GM21360 (cell line): ENCODE measurements around the gene C7orf25.
"Not testable (repeated sequence)": the region's sequence is repeated elsewhere in the genome, so short reads cannot be mapped to it uniquely, and the experiment has no call there.

ENCODE experiments used
- ATAC-seq: cut with Tn5 transposase; IDR thresholded peaks from one replicate; pipeline ENCODE4 v1.9.1; 2021; ENCODE audit warnings: mild to moderate bottlenecking, moderate library complexity; ENCODE audit not compliant: unreplicated experiment

Gene C7orf25

GRCh38 chr7:42930889-42931288 is 19.0 kb upstream of the C7orf25 start:
- ATAC-seq, result no peak

- no peak for ATAC-seq
Measured at GRCh38 chr7:42929449-42929848, 17.6 kb upstream of the C7orf25 start.

GRCh38 chr7:42928754-42929153 is 16.9 kb upstream of the C7orf25 start:
- no peak for ATAC-seq

- no peak for ATAC-seq
Measured at GRCh38 chr7:42926204-42926603, 14.3 kb upstream of the C7orf25 start.

DNA sequence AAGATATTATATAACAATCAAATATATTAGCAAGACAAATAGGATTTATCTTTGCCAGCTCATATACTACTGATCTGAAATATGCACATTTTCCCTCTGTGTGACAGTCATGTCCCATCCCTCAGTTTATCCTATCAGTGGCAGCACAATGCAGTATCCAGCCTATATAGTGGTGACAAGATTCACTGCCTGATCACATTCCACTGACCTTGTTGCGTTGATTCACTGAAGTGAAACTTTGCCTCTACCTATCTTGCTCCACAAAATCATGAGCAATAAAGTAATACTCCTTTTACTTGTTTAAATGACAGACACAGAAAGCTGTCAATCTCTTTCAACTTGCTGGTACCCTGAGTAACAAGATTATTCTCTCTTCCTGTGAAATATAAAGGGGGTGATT is 13.8 kb upstream of the C7orf25 start:
- no peak for ATAC-seq

DNA sequence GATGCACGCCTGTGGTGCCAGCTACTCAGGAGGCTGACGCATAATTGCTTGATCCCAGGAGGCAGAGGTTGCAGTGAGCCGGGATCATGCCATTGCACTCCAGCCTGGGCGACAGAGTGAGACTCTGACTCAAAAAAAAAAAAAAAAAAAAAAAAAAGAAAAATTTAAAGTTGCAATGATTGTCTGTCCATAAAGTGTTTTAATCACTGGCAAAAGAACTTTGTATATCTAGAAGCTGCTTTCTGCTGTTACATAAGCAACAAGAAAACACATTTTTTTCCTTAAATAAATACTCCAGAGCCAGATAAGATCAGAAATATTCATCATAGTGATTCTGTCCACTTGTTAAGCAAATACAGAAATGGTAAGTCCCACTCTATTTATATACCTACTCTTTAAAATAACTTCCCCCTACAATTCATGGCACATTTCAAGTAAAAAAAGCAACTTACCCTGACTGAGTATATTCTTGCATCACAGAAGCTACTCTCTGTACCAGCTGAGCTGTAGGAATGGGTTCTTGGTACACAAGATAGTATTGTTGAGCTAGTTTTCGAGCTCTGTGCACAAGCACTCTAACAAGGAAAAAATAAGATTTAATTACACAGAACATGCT is 12.5 kb upstream of the C7orf25 start:
- ATAC-seq, result no peak

GRCh38 chr7:42922017-42922753 is 10.3 kb upstream of the C7orf25 start:
- no peak for ATAC-seq

- ATAC-seq, result no peak
Measured at GRCh38 chr7:42915356-42915755, 3.5 kb upstream of the C7orf25 start.

DNA sequence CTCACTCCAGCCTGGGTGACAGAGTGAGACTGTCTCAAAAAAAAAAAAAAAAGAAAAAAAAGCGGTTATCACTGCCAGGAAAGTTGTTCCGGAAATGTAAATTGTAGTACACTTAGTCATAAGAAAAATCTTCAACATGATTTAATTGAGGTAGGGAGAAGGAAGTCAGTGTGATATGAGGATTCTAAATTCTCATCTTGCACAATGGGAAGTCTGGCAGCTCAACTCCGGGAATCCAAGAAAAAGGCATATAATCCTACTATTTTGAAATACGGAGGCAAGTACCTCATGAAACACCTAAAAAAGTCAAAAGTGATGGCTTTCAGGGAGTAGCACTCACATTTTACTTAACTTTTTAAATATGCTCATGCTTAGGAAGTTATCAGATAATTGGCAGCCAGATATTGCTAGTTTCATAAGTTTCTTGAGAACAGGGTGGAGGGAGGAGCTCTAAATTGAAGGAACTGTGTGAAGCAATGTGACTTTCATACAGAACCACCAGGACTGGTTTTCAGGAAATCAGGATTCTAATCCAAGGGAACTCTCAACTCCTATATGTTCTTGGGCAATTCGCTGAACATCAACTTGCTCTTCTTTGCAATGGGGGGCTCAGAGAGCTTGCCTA is 2.7 kb upstream of the C7orf25 start:
- ATAC-seq, result no peak

GRCh38 chr7:42914009-42914408 is 2.1 kb upstream of the C7orf25 start:
- no peak for ATAC-seq

GRCh38 chr7:42913591-42913990 is 1.7 kb upstream of the C7orf25 start:
- ATAC-seq, result no peak

- no peak for ATAC-seq
Measured at GRCh38 chr7:42910306-42910705, 1.6 kb downstream of the C7orf25 start.

- ATAC-seq, result no peak
Measured at GRCh38 chr7:42907316-42907715, 4.6 kb downstream of the C7orf25 start.

- ATAC-seq, result no peak
Measured at GRCh38 chr7:42906181-42906580, 5.7 kb downstream of the C7orf25 start.

DNA sequence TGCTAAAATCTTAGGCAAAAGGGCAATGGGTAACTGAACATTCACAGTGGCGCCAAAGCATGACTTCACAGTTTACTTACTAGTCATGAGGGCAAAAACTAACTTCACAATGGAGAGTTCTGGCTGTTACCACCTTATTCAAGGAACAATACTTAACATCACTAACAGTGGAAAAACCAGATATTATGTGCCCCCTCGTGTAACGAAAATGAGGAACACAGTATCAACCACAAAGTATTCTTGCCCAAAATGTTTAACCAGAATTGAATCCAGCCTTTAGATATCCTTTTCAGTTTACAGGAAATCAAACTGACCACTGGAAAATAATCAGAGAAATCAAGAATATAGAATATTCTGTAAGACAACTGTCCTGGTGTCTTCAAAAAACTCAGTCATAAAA is 9.5 kb downstream of the C7orf25 start:
- no peak for ATAC-seq

DNA sequence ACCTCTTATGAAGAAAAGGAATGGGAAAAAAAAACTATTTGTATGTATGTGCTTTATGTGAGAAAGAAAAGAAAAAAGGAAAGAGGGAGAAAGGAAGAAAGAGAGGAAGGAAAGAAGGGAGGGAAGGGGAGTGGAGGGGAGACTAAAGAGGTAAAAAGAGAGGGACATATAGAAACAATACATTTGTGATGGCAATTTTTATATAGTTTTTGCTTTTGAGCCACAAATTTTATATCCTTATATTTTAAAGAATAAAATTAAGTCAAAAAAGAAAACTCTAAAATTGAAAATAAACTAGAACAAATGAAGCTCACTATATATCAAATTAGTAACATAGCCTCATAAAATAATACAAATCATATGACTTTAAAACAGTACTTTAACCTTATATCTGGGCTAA is 11.0 kb downstream of the C7orf25 start:
- no peak for ATAC-seq

DNA sequence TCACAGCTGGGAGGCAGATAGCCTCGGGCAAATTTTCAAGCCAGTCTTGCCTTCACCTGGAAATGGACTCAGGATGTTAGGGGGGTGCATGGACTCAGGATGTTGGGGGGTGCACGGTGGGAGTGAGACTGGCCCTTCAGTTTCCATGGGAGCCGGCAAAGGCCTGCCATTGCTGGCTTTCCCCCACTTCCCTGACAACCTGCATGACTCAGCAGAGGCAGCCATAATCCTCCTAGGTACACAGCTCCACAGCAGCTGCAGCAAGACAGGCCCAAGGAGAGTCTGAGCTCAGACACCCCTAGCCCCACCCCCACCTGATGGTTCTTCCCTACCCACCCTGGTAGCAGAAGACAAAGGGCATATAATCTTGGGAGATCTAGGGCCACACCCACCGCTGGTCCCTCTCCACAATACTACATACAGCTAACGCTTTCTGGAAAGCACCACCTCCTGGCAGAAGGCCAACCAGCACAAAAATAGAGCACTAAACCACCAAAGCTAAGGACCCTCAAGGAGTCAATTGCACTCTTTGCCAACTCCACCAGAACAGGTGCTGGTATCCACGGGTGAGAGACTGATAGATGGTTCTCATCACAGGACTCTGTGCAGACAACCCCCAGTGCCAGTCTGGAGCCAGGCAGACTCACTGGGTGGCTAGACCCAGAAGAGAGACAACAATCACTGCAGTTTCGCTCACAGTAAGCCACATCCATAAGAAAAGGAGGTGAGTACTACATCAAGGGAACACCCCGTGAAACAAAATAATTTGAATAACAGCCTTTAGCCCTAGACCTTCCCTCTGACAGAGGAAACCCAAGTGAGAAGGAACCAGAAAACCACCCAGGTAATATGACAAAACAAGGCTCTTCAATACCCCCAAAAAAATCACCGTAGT is 18.3 kb downstream of the C7orf25 start:
- no peak for ATAC-seq

DNA sequence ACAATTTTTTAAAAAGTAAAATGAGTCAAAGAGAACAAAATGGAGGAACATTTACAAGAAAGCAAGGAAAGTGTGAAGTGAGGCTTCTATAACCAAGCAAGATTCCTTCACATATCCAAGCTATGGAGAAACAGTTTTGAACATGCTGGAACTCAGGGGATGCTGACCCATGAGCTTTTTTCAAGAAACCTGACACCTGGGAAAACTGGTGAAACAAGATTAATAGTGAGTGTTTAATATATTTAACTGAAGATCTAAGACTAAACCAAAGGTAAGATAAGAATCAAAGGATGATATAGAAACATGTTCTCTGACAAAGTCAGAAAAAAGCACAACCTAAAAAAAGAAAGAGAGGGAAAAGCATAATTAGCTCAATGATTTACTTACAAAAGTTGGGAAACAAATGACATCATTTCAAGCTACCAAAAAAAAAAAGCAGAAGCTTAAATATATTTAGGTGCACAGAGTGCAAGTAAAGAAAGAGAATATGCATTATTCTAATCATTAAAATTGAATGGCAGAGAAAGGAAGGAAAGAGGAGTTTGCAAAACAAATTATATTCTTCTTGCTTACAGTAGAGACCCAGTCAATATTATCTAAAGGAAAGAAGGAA is 24.9 kb downstream of the C7orf25 start:
- ATAC-seq, result no peak

GRCh38 chr7:42886129-42886528 is 25.7 kb downstream of the C7orf25 start:
- ATAC-seq, result no peak

DNA sequence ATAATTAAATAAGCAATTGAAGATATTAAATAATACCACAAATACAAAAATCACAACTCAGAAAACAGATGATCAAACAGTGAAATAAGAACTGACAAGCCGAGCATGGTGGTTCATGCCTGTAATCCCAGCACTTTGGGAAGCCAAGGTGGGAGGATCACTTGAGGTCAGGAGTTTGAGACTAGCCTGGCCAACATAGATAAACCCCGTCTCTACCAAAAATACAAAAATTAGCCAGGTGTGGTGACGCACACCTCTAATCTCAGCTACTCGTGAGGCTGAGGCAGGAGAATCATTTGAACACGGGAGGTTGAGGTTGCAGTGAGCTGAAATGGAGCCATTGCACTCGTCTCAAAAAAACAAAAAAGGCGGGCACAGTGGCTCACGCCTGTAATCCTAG is 26.7 kb downstream of the C7orf25 start:
- ATAC-seq, result not testable (repeated sequence)

- ATAC-seq, result no peak
Measured at GRCh38 chr7:42883950-42884349, 27.9 kb downstream of the C7orf25 start.
